ENCODE data around the gene APH1B.

The APH1B gene

GRCh38 chr15:63288342-63288741 lies 10.9 kb downstream of the APH1B start:
- in situ Hi-C loops (cut with HindIII; ENCODE audit: low pct_ligation_motif_present, low pct_unique_long_range_greater_than_20kb, low sequenced_read_pairs), result no loop called here

GRCh38 chr15:63288778-63289378 lies 11.5 kb downstream of the APH1B start:
- peak; percentile 53 for DNase-seq
- in situ Hi-C loops (cut with HindIII; ENCODE audit: low pct_ligation_motif_present, low pct_unique_long_range_greater_than_20kb, low sequenced_read_pairs), result no loop called here

More at GRCh38 chr15:63288342-63288741, 10.9 kb downstream of the APH1B start:
- DNase-seq, result no peak

GRCh38 chr15:63291507-63291906 lies 14.1 kb downstream of the APH1B start:
- peak; percentile 23 for DNase-seq
- in situ Hi-C loops (cut with HindIII; ENCODE audit: low pct_ligation_motif_present, low pct_unique_long_range_greater_than_20kb, low sequenced_read_pairs), result no loop called here

DNA sequence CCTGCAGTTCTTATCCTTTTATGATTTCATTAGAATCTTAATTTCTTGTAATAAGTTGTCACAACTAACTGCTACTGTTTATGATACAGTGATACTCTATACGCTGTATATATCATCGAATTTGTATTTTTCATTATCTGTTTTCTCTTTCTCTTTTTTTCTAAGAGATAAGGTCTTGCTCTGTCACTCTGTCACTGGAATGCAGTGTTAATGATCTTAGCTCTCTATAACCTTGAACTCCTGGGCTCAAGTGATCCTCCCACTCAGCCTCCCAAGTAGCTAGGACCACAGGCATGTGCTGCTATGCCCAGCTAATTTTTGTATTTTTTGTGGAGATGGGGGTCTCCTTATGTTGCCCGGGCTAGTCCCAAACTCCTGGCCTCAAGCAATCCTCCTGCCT lies 14.8 kb downstream of the APH1B start:
- in situ Hi-C loops (cut with HindIII; ENCODE audit: low pct_ligation_motif_present, low pct_unique_long_range_greater_than_20kb, low sequenced_read_pairs), result no loop called here
- no peak for DNase-seq

DNA sequence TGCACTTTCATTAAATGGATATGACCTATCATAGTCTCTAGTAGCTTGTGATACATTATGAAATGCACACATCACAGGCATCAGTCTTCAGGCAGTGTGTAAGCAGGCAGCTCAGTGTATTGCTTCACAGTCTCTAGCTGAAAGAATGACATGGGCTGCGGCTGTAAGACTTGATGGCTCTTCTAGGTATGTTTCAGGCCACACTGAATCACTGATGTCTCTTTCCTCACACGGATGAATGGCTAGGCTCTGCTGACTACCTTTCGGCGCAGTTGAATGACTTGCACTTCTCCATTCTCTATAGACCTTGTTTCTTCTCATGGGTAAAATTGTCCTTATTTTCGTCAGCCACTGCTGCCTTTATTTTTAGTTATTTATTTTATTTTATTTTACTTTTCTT lies 15.4 kb downstream of the APH1B start:
- DNase-seq, result no peak
- in situ Hi-C loops (cut with HindIII; ENCODE audit: low pct_ligation_motif_present, low pct_unique_long_range_greater_than_20kb, low sequenced_read_pairs), result no loop called here

- DNase-seq, result no peak
- in situ Hi-C loops (cut with HindIII; ENCODE audit: low pct_ligation_motif_present, low pct_unique_long_range_greater_than_20kb, low sequenced_read_pairs), result no loop called here
Measured at GRCh38 chr15:63294359-63294758, 17.0 kb downstream of the APH1B start.

DNA sequence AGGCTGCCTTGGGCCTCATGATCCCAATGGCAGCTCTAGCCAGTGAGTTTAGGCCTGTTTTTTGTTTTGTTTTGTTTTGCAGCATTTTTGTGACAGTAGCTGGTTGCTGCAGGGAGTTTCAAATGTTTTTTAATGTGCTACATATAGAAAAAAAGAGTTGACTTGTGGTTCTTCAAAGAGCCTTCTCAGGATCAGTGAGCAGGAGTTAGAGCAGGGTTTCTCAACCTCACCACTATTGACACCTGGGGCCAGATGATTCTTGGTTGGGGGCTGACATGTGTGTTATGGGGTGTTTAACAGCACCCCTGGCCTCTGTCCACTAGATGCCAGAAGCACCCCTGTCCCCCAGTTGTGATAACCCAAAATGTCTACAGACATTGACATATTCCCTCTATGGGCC lies 17.9 kb downstream of the APH1B start:
- no peak for DNase-seq
- in situ Hi-C loops (cut with HindIII; ENCODE audit: low pct_ligation_motif_present, low pct_unique_long_range_greater_than_20kb, low sequenced_read_pairs), result no loop called here

DNA sequence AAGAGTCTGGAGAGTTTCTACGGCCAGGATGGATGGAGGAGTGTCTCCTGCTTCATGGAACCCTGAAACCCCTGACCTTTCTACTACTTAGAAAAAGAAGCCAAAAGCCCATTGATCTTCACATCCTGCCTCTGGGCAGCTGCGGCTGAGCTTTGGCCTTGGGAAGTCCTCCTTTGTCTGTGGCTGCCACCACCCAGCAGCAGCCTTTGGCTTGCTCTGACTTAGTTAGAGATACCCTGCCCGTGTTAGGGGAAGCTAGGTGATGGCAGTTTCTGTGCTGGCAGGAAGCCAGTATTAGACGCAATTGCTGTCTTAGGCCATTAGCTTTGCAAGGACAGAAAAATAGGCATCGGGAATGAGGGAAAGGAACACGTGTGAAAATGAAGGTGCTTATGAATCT lies 18.8 kb downstream of the APH1B start:
- DNase-seq, result no peak
- in situ Hi-C loops (cut with HindIII; ENCODE audit: low pct_ligation_motif_present, low pct_unique_long_range_greater_than_20kb, low sequenced_read_pairs), result no loop called here

- no peak for DNase-seq
- in situ Hi-C loops (cut with HindIII; ENCODE audit: low pct_ligation_motif_present, low pct_unique_long_range_greater_than_20kb, low sequenced_read_pairs), result no loop called here
Measured at GRCh38 chr15:63299943-63300575, 22.7 kb downstream of the APH1B start.

DNA sequence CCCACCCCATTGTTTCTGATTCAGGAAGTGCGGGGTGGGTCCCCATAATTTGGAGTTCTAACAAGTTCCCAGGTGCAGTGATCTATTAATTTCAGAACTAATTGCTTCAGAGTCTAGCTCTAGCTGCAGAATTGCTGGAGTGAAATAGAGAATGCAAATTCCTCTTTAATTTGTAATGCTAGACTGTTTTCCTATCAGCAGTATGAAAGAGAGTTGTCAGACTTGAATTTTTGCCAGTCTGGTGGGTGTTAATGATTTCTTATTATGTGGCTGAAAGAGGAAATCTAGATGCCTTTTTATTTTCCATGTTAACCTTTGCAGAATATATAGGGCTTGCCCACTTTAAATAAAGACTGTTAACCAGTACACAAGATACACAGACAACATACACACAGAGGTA lies 23.7 kb downstream of the APH1B start:
- in situ Hi-C loops (cut with HindIII; ENCODE audit: low pct_ligation_motif_present, low pct_unique_long_range_greater_than_20kb, low sequenced_read_pairs), result no loop called here
- no peak for DNase-seq

GRCh38 chr15:63305260-63305659 lies 27.9 kb downstream of the APH1B start:
- in situ Hi-C loops (cut with HindIII; ENCODE audit: low pct_ligation_motif_present, low pct_unique_long_range_greater_than_20kb, low sequenced_read_pairs), result no loop called here
- DNase-seq, result no peak

GRCh38 chr15:63306492-63307073 lies 29.2 kb downstream of the APH1B start:
- peak; percentile 37 for DNase-seq
- in situ Hi-C loops (cut with HindIII; ENCODE audit: low pct_ligation_motif_present, low pct_unique_long_range_greater_than_20kb, low sequenced_read_pairs), result no loop called here

- no peak for DNase-seq
- in situ Hi-C loops (cut with HindIII; ENCODE audit: low pct_ligation_motif_present, low pct_unique_long_range_greater_than_20kb, low sequenced_read_pairs), result no loop called here
Measured at GRCh38 chr15:63308491-63308890, 31.1 kb downstream of the APH1B start.

GRCh38 chr15:63308947-63309346 lies 31.5 kb downstream of the APH1B start:
- in situ Hi-C loops (cut with HindIII; ENCODE audit: low pct_ligation_motif_present, low pct_unique_long_range_greater_than_20kb, low sequenced_read_pairs), result no loop called here
- DNase-seq, result no peak

DNA sequence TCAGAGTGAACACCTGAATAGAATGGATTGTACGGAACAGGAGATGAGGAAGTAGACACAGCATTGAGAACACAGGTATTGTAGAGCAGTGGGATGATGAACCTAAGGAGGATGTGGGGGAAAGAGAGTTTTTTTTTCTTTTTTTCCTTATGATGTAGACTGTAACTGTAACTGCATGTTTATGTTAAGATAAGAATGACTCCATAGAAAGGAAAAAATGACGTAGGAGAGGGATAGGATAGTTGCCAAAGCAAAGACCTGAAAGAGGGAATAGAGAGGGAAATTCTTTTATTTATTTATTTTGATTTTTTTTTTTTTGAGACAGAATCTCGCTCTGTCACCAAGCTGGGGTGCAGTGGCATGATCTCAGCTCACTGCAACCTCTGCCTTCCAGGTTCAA lies 33.2 kb downstream of the APH1B start:
- in situ Hi-C loops (cut with HindIII; ENCODE audit: low pct_ligation_motif_present, low pct_unique_long_range_greater_than_20kb, low sequenced_read_pairs), result no loop called here
- DNase-seq, result no peak

GRCh38 chr15:63312286-63312685 lies 34.9 kb downstream of the APH1B start:
- in situ Hi-C loops (cut with HindIII; ENCODE audit: low pct_ligation_motif_present, low pct_unique_long_range_greater_than_20kb, low sequenced_read_pairs), result no loop called here

GRCh38 chr15:63313825-63314224 lies 36.4 kb downstream of the APH1B start:
- in situ Hi-C loops (cut with HindIII; ENCODE audit: low pct_ligation_motif_present, low pct_unique_long_range_greater_than_20kb, low sequenced_read_pairs), result no loop called here
- no peak for DNase-seq

More at GRCh38 chr15:63312286-63312685, 34.9 kb downstream of the APH1B start:
- DNase-seq, result no peak

DNA sequence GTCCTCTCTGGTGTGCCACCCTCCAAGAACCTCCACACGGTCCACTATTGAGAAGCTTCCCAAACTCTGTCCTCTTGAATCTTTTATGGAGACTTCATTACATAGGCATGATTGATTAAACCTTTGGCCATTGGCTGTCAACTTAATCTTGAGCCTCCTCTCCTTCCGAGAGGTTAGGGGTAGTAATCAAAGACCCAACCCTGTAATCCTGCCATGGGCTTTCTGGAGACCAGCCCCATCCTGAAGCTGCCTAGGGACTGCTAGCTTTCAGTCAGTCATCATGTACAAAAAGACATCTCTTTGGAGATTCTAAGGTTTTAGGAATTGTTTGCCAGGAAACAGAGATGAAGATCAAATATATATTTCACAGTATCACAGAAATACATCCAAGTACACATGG lies 37.0 kb downstream of the APH1B start:
- DNase-seq, result no peak
- in situ Hi-C loops (cut with HindIII; ENCODE audit: low pct_ligation_motif_present, low pct_unique_long_range_greater_than_20kb, low sequenced_read_pairs), result no loop called here

- DNase-seq, result no peak
- in situ Hi-C loops (cut with HindIII; ENCODE audit: low pct_ligation_motif_present, low pct_unique_long_range_greater_than_20kb, low sequenced_read_pairs), result no loop called here
Measured at GRCh38 chr15:63318344-63318743, 40.9 kb downstream of the APH1B start.

DNA sequence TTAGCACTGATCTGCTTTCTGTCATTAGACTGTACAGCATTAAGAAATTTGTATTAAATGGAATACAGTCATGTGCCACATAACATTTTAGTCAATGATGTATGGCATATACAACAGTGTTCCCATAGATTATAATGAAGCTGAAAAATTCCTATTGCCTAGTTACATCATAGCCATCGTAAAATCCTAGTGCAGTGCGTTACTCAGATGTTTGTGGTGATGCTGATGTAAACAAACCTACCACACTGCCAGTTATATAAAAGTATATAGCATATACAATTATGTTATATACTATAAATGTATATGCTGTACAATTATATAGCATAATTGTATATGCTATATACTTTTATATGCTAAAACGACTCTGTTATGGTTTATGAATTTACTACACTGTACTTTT lies 41.7 kb downstream of the APH1B start:
- in situ Hi-C loops (cut with HindIII; ENCODE audit: low pct_ligation_motif_present, low pct_unique_long_range_greater_than_20kb, low sequenced_read_pairs), result no loop called here

More for the DNA sequence above, 41.7 kb downstream of the APH1B start:
- no peak for DNase-seq
